NT2/D1 (cell line): ENCODE measurements around the gene ZFYVE21.

Source experiments
- DNase-seq: peaks from one replicate; pipeline ENCODE4 v3.0.0-alpha.2; 2011; ENCODE audit warnings: low read depth, low spot score
- H3K27me3 ChIP-seq: 2 replicates; pipeline ENCODE4 v1.6.0; 2011; ENCODE audit warnings: mild to moderate bottlenecking; ENCODE audit not compliant: insufficient read length, insufficient read depth
- H3K36me3 ChIP-seq: 2 replicates; pipeline ENCODE4 v1.6.1; 2011; ENCODE audit warnings: mild to moderate bottlenecking, low read length, mixed read lengths; ENCODE audit not compliant: insufficient read depth, insufficient read length
- H3K4me1 ChIP-seq: 2 replicates; pipeline ENCODE4 v1.5.1; 2011; ENCODE audit not compliant: insufficient read depth, insufficient read length
- H3K4me3 ChIP-seq: 2 replicates; pipeline ENCODE4 v1.5.1; 2011; ENCODE audit warnings: low read depth; ENCODE audit not compliant: insufficient read length
- H3K9ac ChIP-seq: 2 replicates; pipeline ENCODE4 v1.6.0; 2011; ENCODE audit warnings: low read depth; ENCODE audit not compliant: insufficient read length
- H3K9me3 ChIP-seq: 2 replicates; pipeline ENCODE4 v1.5.1; 2011; ENCODE audit warnings: mild to moderate bottlenecking, low read length; ENCODE audit not compliant: insufficient read depth
- YY1 ChIP-seq: IDR thresholded peaks from 2 replicates; pipeline ENCODE4 v1.6.1; 2011; ENCODE audit not compliant: insufficient read length, insufficient read depth
- ZNF274 ChIP-seq: IDR thresholded peaks from 2 replicates; pipeline ENCODE4 v1.6.1; 2011; ENCODE audit warnings: mild to moderate bottlenecking, low read depth, low read length

ZFYVE21 gene

DNA sequence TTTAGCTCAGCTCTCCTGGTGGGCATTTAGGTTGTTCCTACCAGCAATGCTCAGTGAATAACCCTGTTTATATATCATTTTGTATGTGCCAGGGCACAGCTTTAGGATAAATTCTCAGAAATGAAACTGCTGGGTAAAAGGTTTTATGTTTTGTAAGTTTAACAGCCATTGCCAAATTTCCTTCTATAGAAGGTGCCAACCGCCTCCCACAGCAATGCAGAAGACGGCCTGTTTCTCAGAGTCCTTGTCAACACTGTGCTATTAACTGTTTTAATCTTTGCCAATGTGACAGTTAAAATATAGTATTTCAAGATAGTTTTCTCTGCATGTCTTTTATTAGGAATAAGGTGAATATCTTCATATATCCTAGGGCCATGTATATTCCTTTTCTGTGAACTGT, 66.8 kb downstream of the ZFYVE21 start:
- Histone ChIP-seq H3K27me3 (no peaks in the 10 kb centered on the region), H3K4me3 (no peak overlapping the region), H3K9me3 (no peaks in the 10 kb centered on the region), H3K9ac (no peak overlapping the region), H3K36me3 (no peaks in the 10 kb centered on the region), H3K4me1 (no peaks in the 10 kb centered on the region)
- TF ChIP-seq ZNF274 (no peak), YY1 (no peak)
- DNase-seq = no peak
